Gastroesophageal sphincter (tissue), 3 donors: ENCODE results near the gene PRKN.

Source experiments
- CTCF ChIP-seq, 4 experiments: fragments of 200-600 bp in 2 of 4; fragments of 450-650 bp in 2 of 4; sonication (generic) in 1 of 4; IDR thresholded peaks; one replicate each; pipeline ENCODE4 v1.5.1; 2017 to 2019; ENCODE audit warnings: antibody characterized with exemption in 4 of 4, mild to moderate bottlenecking in 2 of 4, moderate library complexity in 2 of 4
- POLR2A ChIP-seq, 2 donors: fragments of 450-650 bp; IDR thresholded peaks; one replicate each; pipeline ENCODE4 v1.6.1; 2017; ENCODE audit warnings: antibody characterized with exemption in 2 of 2, mild to moderate bottlenecking in 2 of 2, moderate library complexity in 1 of 2
- POLR2AphosphoS5 ChIP-seq: sonication (generic); formaldehyde crosslinking; IDR thresholded peaks from one replicate; pipeline ENCODE4 v1.6.1; 2017; ENCODE audit warnings: antibody characterized with exemption

GRCh38 chr6:161586887-161587286 is 1140.7 kb downstream of the PRKN start:
- TF ChIP-seq POLR2A (IDR thresholded peaks at IDR 0.05) (no peak), CTCF (IDR thresholded peaks at IDR 0.05) (no peak), POLR2AphosphoS5 (no peak)
